HPDE6-E6E7 (cell line): ENCODE measurements around the gene CFAP20.

Experiments used
- DNase-seq: peaks from one replicate; pipeline ENCODE4 v3.0.0; 2011; ENCODE audit warnings: missing footprints; ENCODE audit errors: extremely low spot score

Gene CFAP20

DNA sequence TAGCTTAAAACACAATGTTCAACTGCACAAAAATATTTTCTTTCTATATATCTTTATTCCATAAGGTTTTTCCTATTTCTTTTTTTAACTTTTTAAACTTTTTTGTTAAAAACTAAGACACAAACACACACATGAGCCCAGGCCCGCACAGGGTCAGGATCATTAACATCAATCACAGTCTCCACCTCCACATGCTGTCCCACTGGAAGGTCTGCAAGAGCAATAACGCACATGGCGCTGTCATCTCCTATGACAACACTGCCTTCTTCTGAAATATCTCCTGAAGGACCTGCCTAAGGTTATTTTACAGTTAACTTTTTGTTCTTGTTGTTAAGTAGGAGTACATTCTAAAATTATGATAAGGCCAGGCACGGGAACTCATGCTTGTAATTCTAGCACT lies 4.1 kb downstream of the CFAP20 start:
- DNase-seq, result no peak

DNA sequence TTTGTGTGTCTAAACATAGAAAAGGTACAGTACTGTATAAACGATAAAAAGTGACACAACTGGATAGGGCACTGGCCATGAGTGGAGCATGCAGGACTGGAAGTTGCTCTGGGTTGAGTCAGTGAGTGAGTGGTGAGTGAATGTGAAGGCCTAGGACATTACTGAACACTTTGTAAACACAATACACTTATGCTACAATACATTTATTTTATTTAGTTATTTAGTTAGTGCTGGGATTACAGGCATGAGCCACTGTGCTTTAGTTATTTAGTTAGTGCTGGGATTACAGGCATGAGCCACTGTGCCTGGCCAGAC lies 4.6 kb downstream of the CFAP20 start:
- DNase-seq, result no peak

DNA sequence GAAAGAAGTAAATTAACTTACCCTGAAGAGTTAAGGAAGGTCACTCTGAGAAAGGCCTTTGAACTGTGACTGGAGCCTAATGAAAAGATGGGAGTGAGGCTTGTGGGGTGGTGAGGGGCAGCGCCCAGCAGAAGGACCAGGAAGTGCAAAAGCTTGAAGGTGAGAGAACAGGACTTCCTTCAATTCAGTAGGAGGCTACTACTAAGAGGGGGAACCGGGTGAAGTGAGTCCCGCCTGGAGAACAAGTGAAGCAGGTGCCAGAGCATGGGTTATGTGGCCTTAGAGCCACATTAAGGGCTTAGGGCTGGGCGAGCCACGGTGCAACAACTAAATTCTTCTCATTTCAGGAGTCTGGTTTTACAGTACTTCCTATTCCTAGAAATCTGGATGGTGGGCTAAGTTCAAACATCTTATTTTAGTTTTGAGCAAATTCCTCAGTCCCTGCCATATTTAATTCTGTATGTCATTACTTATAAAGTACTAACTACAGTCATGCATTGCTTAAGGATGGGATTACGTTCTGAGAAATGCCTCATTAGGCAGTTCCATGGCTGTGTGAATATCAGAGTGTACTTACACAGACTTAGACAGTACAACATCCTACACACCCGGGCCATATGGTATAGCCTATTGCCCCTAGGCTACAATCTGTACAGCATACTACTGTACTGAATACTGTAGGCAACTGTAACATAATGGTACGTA lies 5.1 kb downstream of the CFAP20 start:
- no peak for DNase-seq

DNA sequence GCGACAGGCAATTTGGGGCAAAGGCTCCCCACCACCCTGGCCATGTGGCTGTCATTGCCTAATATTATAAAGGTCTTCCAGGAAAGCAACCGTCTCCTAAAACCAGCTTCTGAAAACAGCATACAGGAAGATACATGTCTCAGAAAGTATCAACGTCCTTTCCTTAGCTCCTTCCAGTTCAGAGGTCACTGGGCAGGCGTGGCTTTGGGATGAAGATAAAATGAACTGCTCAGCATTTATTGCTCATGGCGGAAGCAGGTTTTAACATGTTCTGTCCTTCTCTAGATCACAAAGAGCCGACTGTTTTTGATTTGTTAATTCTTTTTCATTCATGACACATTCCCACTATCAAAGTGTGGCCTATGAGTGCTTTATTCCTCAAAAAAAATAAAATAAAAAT lies 8.0 kb downstream of the CFAP20 start:
- DNase-seq, result peak; percentile 83

DNA sequence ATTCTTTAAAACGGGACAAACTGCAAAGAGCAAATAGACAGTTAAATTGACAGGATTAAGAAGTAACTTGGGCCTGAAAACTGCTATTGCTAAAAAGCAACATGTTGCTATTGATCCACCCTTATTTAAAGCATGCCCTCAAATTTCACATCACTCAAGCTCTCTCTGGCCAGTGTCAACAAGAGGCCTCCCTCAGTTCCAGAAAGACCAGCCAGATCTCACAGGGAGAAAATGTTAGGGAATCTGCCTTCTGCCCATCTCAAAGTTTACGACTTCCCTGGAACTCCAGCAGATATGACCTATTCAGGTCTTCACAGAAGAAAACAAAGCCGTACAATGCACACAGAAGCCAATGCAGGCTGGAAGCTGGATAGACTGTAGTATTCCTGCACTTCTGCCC lies 8.9 kb downstream of the CFAP20 start:
- DNase-seq, result no peak

DNA sequence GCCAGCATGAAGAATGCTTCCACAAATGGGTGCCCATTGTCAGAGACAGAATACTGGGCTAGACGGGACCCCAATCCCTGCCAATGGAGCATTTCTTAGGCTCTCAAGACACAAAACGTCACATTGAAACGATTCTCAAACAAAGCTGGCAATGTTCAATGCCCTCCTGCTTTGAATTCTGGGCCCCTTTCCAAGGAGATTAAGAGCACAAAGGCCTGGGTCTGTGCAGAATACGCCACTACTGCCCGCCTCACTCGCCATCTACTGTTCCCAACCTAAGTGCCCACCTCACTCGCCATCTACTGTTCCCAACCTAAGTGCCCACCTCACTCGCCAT lies 9.7 kb downstream of the CFAP20 start:
- no peak for DNase-seq

DNA sequence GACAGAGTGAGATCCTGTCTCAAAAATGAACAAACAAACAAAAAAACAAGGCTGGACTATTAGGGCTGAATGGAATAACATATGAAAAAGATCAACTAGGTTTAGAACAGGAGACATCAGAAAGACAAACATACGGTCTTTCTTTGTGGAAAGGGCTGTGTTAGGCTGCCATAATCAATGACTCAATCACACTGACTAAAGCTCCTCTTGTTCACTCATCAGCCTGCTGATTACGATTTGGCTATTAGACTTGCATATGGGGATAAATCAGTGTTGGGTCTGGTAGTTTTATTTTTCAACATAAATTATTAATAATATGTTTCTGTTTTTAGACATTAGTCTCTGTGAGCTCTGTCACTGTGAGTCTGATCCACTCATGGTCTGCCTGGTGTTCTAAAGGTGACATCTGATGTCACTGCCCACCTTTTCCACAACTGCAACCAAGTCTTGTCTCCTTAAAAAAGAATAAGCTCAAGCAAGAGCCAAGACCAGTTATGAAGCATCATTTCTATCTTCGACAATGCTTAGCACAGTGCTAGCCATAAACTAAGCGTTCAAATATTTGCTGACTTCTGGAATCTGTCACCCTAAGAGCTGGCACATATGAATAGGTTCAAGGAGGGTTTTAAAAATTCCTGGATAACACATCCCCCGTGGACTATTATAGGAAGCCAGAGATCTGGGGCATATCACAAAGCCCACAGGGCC lies 10.2 kb downstream of the CFAP20 start:
- DNase-seq, result no peak

DNA sequence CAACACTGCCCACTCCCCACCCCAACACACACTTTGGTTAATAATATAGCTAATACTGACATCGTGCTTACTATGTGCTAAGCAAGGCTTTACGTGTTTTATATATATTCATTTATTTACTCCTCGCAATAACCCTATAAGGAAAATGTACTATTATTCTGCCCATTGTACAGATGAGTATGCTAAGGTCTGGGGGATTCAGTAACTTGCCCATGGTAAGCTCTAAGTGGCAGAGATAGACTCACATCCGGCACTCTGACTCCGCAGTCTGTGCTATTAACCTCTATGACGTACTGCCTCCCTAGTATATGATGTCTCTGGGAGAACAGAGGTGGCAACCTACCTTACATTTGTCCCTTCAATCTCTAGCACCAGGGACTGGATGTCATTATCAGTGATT lies 12.7 kb downstream of the CFAP20 start:
- no peak for DNase-seq

DNA sequence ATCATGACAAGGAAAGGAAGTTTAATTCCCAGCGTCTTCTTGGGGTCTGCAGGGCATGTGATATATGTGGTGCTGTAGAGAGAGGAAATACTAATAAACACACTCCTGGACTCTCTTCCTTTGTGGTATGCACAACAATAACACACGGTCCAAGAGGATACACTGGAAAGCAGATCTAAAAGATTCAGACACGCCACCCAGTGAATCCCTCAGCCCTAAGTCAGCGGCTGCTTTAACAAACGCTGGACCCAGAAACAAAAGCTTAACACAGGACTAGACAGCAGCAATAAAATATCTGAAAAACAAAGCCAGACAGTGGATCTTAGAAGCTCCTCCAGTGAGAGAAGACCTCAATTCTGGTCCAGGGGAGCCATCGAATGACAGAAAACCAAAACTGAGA lies 13.1 kb downstream of the CFAP20 start:
- DNase-seq, result no peak

DNA sequence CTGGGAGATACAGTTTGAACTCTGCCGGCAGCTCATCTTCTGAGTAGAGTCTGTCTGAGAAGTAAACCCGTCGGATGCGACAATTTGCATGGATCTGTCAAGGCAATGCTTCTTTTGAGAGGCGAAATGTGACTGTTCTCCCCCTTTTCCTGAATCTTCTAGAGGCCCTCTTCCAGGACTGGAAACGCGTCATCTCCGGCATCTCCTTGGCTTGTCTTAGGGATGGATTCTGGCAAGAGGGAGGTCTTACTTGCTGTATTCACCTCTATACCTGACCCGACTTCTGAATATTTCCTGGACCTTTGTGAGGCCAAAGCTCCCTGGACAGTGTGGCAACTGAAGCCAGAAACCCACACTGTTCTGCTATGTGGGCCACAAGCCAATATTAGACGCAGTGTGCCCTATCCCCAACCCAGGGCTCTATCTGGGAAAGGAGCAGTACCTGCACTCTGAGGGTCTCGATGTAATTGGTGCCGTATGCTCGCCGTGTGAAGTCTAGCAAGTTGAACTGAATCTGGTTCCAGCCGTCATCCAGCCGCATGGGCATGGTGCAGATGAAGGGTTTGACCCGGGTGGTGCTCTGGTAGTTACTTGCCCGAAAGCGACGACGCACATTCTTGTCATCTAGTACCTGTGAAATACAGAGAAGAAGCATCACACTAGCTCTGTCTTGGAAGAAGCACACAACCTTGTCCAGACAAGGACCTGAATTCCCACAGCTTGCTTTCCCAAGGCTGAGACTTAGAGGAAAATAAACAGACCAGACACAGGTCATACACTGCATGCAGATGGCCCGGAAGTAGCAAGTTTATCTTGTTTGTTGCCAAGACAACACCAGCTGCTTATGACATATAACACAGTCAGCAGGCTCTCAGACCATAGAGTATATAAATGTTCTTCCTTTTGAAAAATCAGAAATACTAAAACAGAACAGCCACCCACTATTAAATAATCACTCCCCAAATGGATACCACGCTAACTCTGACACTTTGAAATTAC lies 14.1 kb downstream of the CFAP20 start:
- DNase-seq, result no peak

DNA sequence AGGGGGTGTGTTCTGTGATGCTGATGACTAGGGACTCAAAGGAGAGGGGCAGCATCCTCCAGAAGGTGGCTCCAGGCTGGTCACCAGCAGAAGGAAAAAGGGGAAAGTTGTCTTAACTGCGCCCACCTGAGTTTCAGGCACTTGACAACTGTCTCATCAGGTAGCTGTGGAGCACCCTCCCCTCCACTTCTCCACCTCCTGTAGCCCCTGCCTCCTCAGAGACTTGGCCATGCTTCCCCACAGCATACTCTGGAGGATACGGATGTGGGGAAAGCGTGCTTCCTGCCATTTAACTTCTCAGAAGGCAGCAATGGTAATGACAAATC lies 17.9 kb downstream of the CFAP20 start:
- DNase-seq, result no peak

DNA sequence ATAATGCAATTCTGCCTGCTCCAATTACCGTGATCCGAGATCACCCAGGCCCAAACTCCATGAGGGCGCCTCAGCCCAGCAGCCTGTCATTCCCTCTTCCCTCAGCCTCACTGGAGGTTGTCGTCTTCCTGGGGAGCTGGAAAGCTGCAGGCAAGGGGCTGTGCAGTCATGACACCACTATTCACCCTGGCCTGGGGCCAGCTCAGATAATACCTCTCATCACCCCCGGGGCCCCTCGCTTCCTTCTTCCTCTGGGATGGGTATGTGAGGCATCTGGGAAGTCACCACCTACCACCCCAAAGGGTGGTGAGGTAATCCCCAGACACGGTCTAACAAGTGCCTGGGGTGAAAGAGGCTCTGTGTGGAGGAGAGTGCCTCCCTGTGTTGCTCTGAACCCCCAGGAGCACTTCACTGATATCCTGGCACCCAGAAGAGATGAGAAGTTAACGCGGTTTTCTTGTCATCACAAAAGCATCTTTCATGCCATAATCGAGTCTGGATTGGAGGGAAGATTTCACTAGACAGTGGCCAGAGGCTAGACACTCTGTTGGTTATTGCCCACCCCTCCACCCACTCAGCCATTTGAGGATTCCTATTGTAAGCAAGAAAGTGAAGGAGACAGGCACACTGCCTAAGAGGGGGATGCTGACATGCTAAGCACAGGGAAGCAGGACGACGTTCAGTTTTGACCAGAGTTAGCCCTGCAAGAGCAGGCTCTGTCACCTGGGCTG lies 18.4 kb downstream of the CFAP20 start:
- DNase-seq, result no peak

DNA sequence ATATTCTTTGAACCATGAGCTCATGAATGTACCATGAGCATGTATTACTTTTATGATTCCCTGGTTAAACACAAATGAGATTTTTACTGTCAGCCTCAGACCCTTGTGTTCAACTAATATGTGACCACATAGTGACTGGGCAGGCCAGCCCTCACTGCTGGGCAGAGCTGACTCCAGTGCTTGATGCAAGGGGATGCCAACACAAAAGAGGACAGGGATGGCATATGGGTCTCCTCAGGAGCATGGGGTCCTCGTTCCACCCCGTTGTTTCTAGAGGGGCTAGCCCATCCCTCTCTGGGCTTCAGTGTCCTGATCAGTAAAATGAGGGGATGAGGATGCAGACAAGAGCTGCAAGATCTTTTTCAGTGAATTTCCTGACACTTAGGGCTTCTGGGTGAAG lies 19.3 kb downstream of the CFAP20 start:
- no peak for DNase-seq

DNA sequence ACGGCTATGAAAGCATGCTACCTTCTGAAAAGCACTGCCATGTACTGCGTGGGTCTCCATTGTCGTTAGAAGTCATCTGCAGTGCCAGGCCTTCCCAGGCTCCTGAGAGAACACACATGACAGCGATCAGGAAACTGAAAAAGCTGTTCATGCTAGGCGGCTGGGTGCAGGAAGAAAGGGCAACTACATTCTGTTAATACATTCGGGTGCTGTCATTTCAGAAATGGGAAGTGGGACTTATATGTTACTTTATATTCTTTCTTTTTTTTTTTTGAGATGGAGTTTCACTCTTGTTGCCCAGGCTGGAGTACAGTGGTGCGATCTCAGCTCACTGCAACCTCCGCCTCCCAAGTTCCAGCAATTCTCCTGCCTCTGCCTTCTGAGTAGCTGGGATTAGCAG lies 19.9 kb downstream of the CFAP20 start:
- DNase-seq, result no peak

DNA sequence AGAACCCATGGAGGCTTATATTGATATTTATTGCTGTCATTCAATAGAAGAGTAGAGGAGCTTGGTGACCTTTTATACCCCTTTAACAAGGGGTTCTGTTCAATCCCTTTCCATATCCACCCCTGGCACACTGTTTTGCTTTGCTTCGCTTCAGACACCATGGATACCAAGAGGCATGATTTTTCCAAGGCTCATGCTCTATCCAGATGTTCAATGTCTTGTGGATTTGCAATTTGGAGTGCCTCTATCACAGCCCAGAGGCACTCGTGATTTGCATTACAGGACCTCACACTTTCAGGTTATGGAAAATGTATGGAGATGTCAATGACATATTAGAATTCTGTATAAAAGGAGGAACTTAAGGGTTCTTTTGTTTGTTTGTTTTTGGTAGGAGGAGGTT lies 21.5 kb downstream of the CFAP20 start:
- no peak for DNase-seq

DNA sequence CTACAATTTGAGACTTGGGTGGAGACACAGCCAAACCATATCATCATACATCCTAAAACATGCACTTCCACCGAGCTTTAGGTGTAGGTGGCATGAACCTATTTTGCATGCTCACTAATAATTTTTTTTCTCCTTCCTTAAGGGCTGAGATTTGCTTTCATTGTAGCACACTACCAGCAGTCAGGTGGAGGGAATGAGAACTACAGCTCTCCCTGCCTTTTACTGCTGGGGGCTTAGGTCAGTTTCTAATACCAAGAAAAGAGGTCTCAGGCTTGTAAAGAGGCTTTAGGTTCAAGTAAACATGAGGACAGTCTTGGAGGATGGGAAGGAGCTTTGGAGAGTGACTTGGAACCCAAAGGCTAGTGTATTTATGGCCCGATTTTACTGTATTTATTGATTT lies 22.0 kb downstream of the CFAP20 start:
- no peak for DNase-seq

DNA sequence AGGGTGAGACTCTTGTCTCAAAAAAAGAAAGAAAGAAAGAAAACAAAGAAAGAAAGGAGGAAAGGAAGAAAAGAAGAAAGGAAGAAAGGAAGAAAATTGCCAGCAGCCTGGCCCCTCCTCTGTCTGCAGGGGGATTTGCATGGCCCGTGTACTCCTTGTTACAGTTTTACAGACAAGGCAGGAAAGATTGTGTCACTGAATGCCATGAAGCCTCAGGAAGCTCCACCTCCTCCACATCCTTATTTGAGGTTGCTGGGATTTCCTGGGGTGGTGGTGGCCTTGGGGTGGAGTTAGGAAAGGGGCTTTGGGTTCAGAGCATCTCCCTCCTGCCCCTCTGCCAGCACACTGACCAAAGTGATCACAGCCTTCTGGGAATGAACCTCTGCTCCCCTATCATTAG lies 23.6 kb downstream of the CFAP20 start:
- DNase-seq, result no peak

DNA sequence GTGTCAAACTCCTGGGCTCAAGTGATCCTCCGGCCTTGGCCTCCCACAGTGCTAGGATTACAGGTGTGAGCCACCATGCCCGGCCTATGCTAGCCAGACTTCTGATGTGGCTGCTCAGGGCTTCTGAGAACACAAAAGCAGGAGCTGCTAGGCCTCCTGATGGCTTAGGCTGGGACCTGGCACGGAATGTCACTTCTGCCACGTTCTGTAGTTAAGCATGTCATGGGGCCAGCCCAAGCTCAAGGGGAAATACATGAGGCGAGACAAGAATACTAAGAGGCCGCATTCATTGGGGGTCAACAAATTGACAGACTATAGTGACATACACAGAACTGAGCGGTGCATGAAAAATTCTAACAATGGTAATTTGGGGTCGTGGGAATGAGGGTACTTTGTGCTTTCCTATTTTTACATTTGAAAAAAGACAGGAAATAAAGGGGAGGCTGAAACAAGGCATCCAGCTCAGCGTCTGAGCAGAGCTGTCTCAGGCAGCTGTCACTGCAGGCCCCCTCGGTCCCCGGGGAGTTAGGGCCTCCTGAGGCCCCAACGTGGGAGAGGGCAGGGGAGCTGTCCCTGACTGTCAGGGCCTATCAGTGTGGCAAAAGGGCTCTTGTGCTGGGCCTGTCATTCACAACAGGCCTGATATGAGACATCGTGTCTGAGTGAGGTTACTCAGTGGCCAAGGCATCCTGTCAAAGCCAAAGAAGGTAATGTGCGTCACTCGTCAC lies 26.4 kb downstream of the CFAP20 start:
- no peak for DNase-seq

DNA sequence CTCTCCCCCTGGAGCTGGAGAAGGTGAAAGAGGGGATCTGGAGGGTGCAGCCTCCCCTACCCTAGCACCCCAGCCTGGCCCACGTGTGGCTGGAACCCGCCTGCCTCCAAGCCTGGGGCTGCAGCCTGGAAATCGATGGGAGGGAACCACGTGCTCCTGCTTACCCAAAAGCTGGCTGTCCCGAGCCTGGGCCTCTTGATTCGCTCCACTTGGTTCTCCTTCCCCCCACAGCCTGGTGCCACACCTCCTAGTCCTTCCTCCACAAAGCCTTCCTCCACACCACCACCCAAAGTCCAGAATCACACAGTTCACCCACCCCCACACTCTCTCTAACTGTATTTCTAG lies 29.3 kb downstream of the CFAP20 start:
- no peak for DNase-seq

DNA sequence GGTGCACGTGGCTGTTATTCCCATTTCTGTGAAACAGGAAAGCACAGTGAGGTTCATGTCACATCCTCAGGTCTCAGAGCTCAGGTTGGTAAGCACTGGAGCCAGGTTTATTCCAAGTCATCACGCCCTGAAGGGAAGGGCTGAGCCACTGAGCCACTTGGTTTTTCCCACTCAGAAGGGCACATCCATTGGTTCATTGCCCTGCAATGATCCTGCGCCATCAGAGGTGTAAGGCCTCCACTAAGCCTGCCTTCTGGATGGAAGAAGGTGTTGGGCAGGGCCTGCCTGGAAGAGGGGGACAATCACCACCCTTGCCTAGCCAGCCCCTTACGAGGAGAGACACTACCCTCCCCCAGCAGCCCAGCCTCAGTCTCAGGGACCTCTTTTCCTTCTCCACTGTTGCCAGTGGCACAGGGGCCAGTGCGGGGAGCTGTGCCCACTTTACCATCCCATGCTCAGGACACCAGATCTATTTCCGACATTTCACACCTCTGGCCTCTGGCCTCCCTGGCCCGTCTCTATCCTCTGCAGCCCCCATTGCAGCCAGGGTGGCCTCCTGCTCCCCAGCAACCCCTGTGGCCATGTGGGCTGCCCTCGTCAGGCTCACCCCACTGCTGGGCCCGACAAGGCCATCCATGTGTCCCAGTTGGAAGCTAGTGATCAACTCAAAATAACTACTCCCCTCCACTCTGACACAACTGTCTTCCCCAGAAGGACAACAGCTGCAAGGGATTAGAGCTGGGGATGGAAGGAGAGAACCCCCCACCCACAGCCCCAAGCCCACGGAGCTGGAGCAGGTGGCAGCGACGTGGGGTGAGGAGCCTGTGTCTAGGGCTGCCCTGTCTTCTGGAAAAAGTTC lies 29.9 kb downstream of the CFAP20 start:
- no peak for DNase-seq
